Measurements from ENCODE around the gene CYB5A.

Gene CYB5A

GRCh38 chr18:74290021-74290420 is 1.7 kb downstream of the CYB5A start (continued):
- TF ChIP-seq ZNF16 (tag by site-specific recombination; IDR thresholded peaks at IDR 0.05; ENCODE audit: low read depth) (no peak), ZNF518A (tag by site-specific recombination; conservative IDR thresholded peaks at IDR 0.05; ENCODE audit: low read depth) (no peak), ZNF473 (tag by site-specific recombination; IDR thresholded peaks at IDR 0.05) (no peak), ZNF624 (tag by site-specific recombination; IDR thresholded peaks at IDR 0.05) (no peak), GLIS1 (tag by site-specific recombination; IDR thresholded peaks at IDR 0.05) (no peak), ZNF223 (tag by site-specific recombination; IDR thresholded peaks at IDR 0.05) (no peak), MYNN (tag by site-specific recombination; IDR thresholded peaks at IDR 0.05; ENCODE audit: borderline replicate concordance) (no peak), ZNF211 (tag by site-specific recombination; IDR thresholded peaks at IDR 0.05; ENCODE audit: low read depth) (no peak), BCL11A (tag by site-specific recombination; IDR thresholded peaks at IDR 0.05; ENCODE audit: low read depth) (no peak), ZNF585B (tag by site-specific recombination; IDR thresholded peaks at IDR 0.05) (no peak), HIC1 (tag by site-specific recombination; IDR thresholded peaks at IDR 0.05) (no peak)

GRCh38 chr18:74289137-74289536 is 2.6 kb downstream of the CYB5A start:
- Histone ChIP-seq H3K36me3 (ENCODE audit: control insufficient read depth in 2 of 2, insufficient read depth in 1 of 2, low read length in 2 of 2) (no peaks in the 10 kb centered on the region), H3K4me1 (ENCODE audit: control insufficient read depth, insufficient read depth, low read length) (peaks cover 5% of the 10 kb centered on the region; the same call in 1 of the 2 replicates), H3K4me3 (ENCODE audit: low read depth, low read length) (no peak overlapping the region), H3K27ac (ENCODE audit: extremely low read depth, low read depth, low read length) (no peak overlapping the region), H3K9me3 (ENCODE audit: control insufficient read depth, insufficient read depth, low read depth, low read length) (no peaks in the 10 kb centered on the region)
- TF ChIP-seq ZBTB1 (tag by site-specific recombination; IDR thresholded peaks at IDR 0.05) (no peak), ZNF626 (tag by site-specific recombination; IDR thresholded peaks at IDR 0.05) (no peak), ZNF660 (tag by site-specific recombination; IDR thresholded peaks at IDR 0.05) (no peak), ZFP41 (tag by site-specific recombination; IDR thresholded peaks at IDR 0.05; ENCODE audit: borderline replicate concordance) (no peak), ZNF169 (tag by site-specific recombination; IDR thresholded peaks at IDR 0.05) (no peak), ZNF621 (tag by site-specific recombination; IDR thresholded peaks at IDR 0.05) (no peak), PBX3 (CRISPR knock-in tag; IDR thresholded peaks at IDR 0.05) (no peak), SP7 (tag by site-specific recombination; IDR thresholded peaks at IDR 0.05) (no peak), ZBTB49 (tag by site-specific recombination; IDR thresholded peaks at IDR 0.05; ENCODE audit: low read depth) (no peak), ZBTB11 (tag by site-specific recombination; conservative IDR thresholded peaks at IDR 0.05; ENCODE audit: low read depth) (no peak), ZNF2 (tag by site-specific recombination; IDR thresholded peaks at IDR 0.05) (no peak)
- ChIA-PET CTCF (no interaction called here), POLR2A (no interaction called here)

Measured in HEK293 (cell line).